Measurements from ENCODE around the gene CEP131.

Gene CEP131
- 31.4 to 33.8 reads per million in 2 donors for total RNA-seq

- DNase-seq, result peak; percentile 98
Measured at GRCh38 chr17:81222906-81223761, at the start of gene CEP131. Gene CEP131 (minus strand): TSS chr17:81222965. CDS start chr17:81220056, 2,909 bp downstream.

- DNase-seq, result no peak
Measured at GRCh38 chr17:81271226-81271625, 48.5 kb upstream of the CEP131 start.

GRCh38 chr17:81270279-81270678 is 47.5 kb upstream of the CEP131 start:
- no peak for DNase-seq

GRCh38 chr17:81267390-81268067 is 44.8 kb upstream of the CEP131 start:
- DNase-seq, result no peak

GRCh38 chr17:81265576-81265975 is 42.8 kb upstream of the CEP131 start:
- DNase-seq, result no peak

- no peak for DNase-seq
Measured at GRCh38 chr17:81264640-81265039, 41.9 kb upstream of the CEP131 start.

- DNase-seq, result no peak
Measured at GRCh38 chr17:81263371-81264181, 40.8 kb upstream of the CEP131 start.

GRCh38 chr17:81261582-81262336 is 39.0 kb upstream of the CEP131 start:
- DNase-seq, result no peak

- DNase-seq, result no peak
Measured at GRCh38 chr17:81261096-81261495, 38.3 kb upstream of the CEP131 start.

GRCh38 chr17:81260641-81261040 is 37.9 kb upstream of the CEP131 start:
- no peak for DNase-seq

- DNase-seq, result no peak
Measured at GRCh38 chr17:81260171-81260570, 37.4 kb upstream of the CEP131 start.

- DNase-seq, result no peak
Measured at GRCh38 chr17:81259058-81259605, 36.4 kb upstream of the CEP131 start.

GRCh38 chr17:81258292-81258691 is 35.5 kb upstream of the CEP131 start:
- no peak for DNase-seq

- no peak for DNase-seq
Measured at GRCh38 chr17:81257533-81257932, 34.8 kb upstream of the CEP131 start.

GRCh38 chr17:81256616-81257015 is 33.9 kb upstream of the CEP131 start:
- no peak for DNase-seq

GRCh38 chr17:81254955-81255717 is 32.4 kb upstream of the CEP131 start:
- DNase-seq, result no peak

GRCh38 chr17:81253358-81254131 is 30.8 kb upstream of the CEP131 start:
- DNase-seq, result no peak

- no peak for DNase-seq
Measured at GRCh38 chr17:81252987-81253329, 30.2 kb upstream of the CEP131 start.

GRCh38 chr17:81252326-81252986 is 29.7 kb upstream of the CEP131 start:
- DNase-seq, result no peak

- DNase-seq, result no peak
Measured at GRCh38 chr17:81251709-81252301, 29.0 kb upstream of the CEP131 start.
